ENCODE data around the gene TFDP1.

The TFDP1 gene

DNA sequence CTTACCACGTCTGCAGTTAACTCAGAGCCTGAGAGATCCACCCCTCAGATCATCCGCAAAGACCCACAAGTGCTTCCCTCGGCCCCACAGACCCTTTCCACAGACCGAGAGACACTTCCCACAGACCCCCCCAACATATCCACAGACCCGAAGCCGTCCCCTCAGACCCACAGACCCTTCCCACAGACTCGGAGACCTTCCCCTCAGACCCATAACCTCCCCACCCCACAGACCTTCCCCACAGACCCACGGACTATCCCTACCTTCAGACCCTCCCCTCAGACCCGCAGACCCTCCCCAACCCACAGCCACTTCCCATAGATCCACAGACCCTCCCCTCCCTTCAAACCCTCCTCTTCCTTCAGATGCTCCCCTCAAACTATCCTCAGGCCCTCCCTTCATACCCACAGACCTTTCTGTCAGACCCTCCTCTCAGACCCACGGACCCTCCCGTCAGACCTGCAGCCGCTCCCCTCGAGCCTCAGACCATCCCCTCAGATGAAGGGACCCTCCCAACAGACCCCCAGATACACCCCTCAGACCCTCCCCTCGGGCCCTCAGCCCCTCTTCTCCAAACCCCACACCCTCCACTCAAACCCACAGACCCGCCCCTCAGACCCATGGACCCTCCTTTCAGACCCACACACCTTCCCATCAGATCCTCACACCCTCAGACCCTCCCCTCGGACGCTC lies 20.1 kb upstream of the TFDP1 start:
- intact Hi-C loops (cut with DNase I): no loop called here
- DNase-seq: peak in 1 of 10 donors; percentile 49

- intact Hi-C loops (cut with DNase I): no loop called here
Observed at GRCh38 chr13:113565526-113566226, 18.9 kb upstream of the TFDP1 start.

GRCh38 chr13:113566227-113566561 lies 18.4 kb upstream of the TFDP1 start:
- DNase-seq: peak in 1 of 10 donors; percentile 17
- intact Hi-C loops (cut with DNase I): no loop called here

More at GRCh38 chr13:113565526-113566226, 18.9 kb upstream of the TFDP1 start:
- peak in 1 of 10 donors; percentile 50 for DNase-seq

DNA sequence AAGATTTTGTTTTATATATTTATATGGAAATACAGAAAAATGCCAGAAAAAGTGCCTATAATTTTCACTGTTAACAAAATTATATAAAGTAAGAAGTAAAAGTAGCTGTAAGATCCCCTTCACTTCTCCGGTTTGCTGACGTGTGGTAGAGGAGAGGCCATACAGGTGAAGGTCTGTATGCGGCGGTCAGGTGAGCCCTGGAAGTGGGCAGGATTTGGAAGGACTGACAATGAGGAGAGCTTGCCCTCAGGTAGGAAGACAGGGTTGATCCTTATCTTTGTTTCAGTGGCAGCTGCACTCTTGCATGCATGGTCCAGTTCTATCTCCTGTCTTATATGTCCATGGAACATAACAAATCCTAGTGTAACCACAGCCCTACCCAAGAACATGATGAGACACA lies 16.9 kb upstream of the TFDP1 start:
- intact Hi-C loops (cut with DNase I): no loop called here
- no peak for DNase-seq

DNA sequence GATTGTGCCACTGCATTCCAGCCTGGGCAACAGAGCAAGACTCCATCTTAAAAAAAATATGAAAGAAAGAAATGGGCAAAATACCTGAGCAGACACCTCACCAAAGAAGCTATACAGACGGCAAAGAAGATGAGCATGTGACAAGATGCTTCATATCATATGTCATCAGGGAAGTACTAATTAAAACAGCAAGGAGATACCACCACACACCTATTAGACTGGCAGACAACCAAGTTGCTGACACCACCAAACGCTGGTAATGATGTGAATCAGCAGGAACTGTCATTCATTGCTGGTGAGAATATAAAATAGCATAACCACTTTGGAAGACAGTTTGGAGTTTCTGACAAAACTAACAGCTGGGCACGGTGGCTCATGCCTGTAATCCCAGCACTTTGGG lies 11.5 kb upstream of the TFDP1 start:
- intact Hi-C loops (cut with DNase I): no loop called here

GRCh38 chr13:113576597-113576996 lies 8.0 kb upstream of the TFDP1 start:
- intact Hi-C loops (cut with DNase I): no loop called here
- no peak for DNase-seq

More for the DNA sequence above, 11.5 kb upstream of the TFDP1 start:
- DNase-seq: no peak

DNA sequence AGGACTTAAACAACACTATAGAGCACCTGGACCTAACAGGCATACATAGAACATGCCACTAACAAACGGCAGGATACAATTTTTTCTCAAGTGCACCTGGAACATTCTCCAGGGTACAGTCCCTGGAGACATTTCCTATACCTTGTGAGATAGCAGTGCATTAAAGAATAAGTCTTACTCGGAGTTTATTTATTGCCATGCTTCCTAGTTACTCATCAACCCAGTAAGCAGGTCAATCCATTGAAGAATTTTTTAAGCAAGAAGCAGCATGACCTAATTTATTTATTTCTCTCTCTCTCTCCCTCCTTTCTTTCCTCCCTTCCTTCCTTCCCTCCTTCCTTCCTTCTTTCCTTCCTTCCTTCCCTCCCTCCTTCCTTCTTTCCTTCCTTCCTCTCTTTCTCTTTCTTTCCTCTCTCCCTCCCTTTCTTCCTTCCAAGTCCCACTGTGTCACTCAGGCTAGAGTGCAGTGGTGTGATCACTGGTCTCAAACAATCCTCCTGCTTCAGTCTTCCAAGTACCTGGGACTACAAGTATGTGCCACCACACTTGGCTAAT lies 6.6 kb upstream of the TFDP1 start:
- intact Hi-C loops (cut with DNase I): no loop called here
- no peak for DNase-seq

DNA sequence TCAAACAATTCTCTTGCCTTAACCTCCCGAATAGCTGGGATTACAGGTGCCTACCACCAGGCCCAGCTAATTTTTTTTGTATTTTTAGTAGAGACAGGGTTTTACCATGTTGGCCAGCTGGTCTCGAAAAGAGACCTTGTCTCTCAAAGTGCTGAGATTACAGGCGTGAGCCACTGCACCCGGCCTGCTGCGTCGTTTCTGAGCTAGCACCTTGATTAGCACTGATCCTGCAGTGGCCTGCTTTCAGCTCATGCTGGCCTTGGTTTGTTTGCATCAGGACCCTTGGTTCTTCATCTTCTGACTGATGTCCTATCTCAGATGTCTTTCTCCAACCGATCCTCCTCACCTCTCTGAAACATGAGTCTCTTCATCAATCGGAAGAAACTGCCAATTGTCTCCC lies 4.9 kb upstream of the TFDP1 start:
- DNase-seq: no peak
- intact Hi-C loops (cut with DNase I): no loop called here

- no peak for DNase-seq
- intact Hi-C loops (cut with DNase I): no loop called here
Observed at GRCh38 chr13:113581871-113582270, 2.7 kb upstream of the TFDP1 start.

DNA sequence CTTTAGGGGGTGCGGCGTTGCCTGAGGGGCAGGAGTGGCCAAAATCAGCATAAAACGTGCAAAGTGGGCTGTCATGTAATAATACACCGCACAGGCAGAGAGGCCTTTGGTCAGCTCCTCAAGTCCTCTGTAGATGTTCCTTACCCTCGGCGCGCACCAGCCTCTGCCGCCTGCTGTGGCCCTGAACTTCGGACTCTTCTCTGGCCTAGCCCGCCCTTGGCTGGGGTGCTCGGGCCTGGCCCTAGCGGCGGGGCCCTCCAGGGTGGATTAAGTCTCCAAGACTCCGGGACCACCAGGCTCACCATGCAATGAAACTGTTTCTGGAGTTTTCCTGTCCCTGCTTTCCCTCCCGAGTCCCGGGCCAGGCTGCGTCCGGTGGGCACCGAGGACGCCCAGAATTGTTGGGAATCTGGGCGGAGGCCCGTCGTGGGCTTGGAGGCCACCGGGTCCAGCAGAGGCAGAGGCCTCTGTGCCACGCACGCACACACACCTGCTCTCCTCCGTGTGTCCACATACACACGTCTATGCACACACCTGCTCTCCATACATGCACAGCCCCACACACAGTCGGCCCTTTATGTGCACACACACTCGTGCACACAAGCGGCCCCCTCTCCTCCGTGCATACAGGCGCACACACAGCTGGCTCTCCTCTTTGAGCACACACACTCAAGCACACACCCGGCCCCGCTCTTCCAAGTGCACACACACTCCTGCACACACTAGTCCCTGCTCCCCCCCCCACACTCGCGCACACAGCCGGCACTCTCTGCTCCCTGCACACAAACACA lies 1.5 kb upstream of the TFDP1 start:
- intact Hi-C loops (cut with DNase I): no loop called here
- DNase-seq: peak in 1 of 10 donors; percentile 51

- intact Hi-C loops (cut with DNase I): no loop called here
- DNase-seq: no peak
Observed at GRCh38 chr13:113584870-113585671, 518 bp downstream of the TFDP1 start.

GRCh38 chr13:113585896-113586295 lies 1.3 kb downstream of the TFDP1 start:
- intact Hi-C loops (cut with DNase I): no loop called here
- DNase-seq: no peak

GRCh38 chr13:113586661-113587479 lies 2.3 kb downstream of the TFDP1 start:
- no peak for DNase-seq
- intact Hi-C loops (cut with DNase I): no loop called here

- DNase-seq: no peak
- intact Hi-C loops (cut with DNase I): no loop called here
Observed at GRCh38 chr13:113588394-113589111, 4.0 kb downstream of the TFDP1 start.

DNA sequence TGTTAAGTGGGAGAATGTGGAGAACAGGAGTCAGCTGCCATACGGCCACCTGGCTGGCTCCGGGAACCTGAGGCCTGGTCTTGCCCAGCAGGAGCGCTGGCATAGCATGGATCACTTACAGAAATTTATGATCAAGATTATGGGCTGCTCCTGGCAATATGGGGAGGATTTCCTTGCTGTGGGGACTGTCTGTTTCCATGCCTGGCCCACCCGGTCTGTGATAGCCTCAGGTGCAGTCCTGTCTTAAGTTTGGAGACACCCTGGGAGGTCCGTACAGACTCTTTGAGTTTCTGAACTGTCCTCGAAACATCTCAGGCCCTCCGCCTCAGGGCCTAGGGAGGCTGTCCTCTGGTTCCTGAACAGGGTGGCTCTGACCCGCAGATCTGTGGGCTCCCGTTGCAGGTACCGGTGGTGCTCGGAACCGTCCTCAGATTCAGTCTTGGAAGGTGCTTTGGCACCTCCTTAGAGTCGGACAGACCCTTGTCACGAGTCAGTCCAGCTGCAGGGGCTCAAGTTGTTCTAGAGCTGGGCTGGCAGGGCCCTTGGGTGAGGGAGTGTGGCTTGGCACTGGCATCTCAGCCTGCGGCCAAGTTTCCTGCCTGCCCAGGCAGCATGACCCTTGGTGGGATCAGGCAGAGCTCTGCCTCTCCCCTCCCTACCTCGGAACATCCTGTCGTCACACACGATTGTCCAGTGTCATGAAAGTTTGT lies 4.9 kb downstream of the TFDP1 start:
- peak in 1 of 10 donors; percentile 75 for DNase-seq

DNA sequence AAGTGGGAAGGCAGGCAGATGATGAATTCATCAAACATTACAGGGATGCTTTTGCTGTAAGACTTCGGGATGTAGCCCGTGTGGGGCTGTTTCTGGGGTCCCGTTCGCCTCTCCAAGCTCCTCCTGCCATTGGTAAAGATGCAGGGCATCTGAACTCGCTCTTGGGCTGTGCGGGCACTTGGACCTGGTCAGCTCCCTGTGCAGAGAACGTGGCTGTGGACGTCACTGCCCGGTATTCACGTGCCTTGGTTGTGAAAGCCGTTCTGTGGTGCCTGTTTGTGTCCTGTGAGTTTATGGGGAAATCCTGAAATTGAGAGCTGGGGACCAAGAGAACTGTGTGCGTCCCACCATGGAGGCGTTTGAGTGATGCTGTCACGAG lies 5.4 kb downstream of the TFDP1 start:
- peak in 1 of 10 donors; percentile 57 for DNase-seq
- intact Hi-C loops (cut with DNase I): no loop called here

More for the DNA sequence above, 4.9 kb downstream of the TFDP1 start:
- intact Hi-C loops (cut with DNase I): no loop called here

DNA sequence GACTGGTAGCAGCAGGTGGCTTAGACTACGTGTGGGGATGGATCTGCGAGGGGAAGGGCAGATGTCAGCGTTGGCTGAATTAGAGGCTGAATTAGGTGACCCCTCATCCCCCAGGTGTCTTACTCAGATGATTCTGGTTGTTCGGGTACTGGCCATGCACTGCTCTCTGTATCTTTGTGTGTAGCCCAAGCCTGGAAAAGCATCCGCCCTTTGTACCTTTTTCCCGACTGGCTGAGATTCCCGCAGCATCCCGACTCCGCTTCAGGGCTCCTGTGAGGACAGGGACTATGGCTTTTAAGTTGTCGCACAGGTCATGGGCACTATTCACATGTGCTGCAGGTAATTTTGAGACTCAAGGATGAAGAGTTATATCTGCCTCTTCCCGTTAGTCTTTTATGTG lies 7.2 kb downstream of the TFDP1 start:
- intact Hi-C loops (cut with DNase I): no loop called here
- DNase-seq: no peak

GRCh38 chr13:113592571-113592970 lies 8.0 kb downstream of the TFDP1 start:
- intact Hi-C loops (cut with DNase I): no loop called here
- DNase-seq: peak in 1 of 10 donors; percentile 42

All from posterior cingulate gyrus (tissue), 11 donors.